LNCAP (cell line): Measurements from ENCODE around the gene RSPH10B.
"Not testable (repeated sequence)": the region's sequence is repeated elsewhere in the genome, so short reads cannot be mapped to it uniquely, and the experiment has no call there.

Experiments used
- CTCF ChIP-seq: fragments of 450-650 bp; IDR thresholded peaks from 2 replicates; pipeline ENCODE4 v1.5.1; 2017; ENCODE audit warnings: mild to moderate bottlenecking

Gene RSPH10B

GRCh38 chr7:5970347-5970911 lies at the start of gene RSPH10B:
RSPH10B (minus strand) TSS chr7:5970689; CDS start chr7:5967116, 3,573 bp downstream.
- not testable (repeated sequence) for TF ChIP-seq CTCF

- no peak for TF ChIP-seq CTCF
Observed at GRCh38 chr7:6016653-6016966, 46.1 kb upstream of the RSPH10B start.

GRCh38 chr7:6015917-6016652 lies 45.6 kb upstream of the RSPH10B start:
- no peak for TF ChIP-seq CTCF

GRCh38 chr7:6012355-6013104 lies 42.0 kb upstream of the RSPH10B start:
- no peak for TF ChIP-seq CTCF

- TF ChIP-seq CTCF = no peak
Observed at GRCh38 chr7:6011541-6011940, 41.1 kb upstream of the RSPH10B start.

GRCh38 chr7:6008668-6009611 lies 38.5 kb upstream of the RSPH10B start, which contains the start of the genes AIMP2 and PMS2:
AIMP2 (plus strand) TSS chr7:6009272; CDS start chr7:6009364, 92 bp downstream.
PMS2 (minus strand) TSS chr7:6009049; CDS start chr7:6009019, 30 bp downstream.
- TF ChIP-seq CTCF = no peak

- TF ChIP-seq CTCF = no peak
Observed at GRCh38 chr7:6007386-6007785, 36.9 kb upstream of the RSPH10B start.
